ENCODE data around the gene HHAT. TPM values are rescaled to one million over a fixed set of nuclear protein-coding genes. Genes with fewer than 3 reads are reported as not detected.
"Not testable (repeated sequence)": the region's sequence is repeated elsewhere in the genome, so short reads cannot be mapped to it uniquely, and the experiment has no call there.

The HHAT gene
- total RNA-seq, 2 experiments from 2014 or later: 0.99 to 1.4 TPM

DNA sequence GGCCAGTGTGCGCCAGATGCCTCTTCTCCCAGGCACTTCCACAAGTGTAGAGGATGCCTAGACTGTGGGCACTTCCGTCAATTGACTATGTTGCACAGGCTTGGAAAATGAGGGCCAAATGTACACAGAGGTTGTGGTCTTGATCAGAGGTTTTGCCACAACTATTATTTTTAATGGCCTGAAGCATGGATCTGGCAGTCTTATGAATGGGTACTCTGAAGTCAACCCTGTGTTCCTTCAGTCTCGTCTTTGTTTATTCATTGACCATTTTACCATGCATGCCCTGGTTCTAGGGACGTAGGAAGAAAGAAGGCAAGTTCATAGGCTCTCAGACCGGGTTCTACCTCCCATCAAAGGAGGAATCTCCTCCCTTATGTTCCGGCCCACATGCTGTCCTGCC, 329.1 kb downstream of the HHAT start:
- H3K36me3 Mint-ChIP-seq (ENCODE audit: low read depth): no peaks in the 10 kb centered on the region
- TF ChIP-seq, protein P1, sequence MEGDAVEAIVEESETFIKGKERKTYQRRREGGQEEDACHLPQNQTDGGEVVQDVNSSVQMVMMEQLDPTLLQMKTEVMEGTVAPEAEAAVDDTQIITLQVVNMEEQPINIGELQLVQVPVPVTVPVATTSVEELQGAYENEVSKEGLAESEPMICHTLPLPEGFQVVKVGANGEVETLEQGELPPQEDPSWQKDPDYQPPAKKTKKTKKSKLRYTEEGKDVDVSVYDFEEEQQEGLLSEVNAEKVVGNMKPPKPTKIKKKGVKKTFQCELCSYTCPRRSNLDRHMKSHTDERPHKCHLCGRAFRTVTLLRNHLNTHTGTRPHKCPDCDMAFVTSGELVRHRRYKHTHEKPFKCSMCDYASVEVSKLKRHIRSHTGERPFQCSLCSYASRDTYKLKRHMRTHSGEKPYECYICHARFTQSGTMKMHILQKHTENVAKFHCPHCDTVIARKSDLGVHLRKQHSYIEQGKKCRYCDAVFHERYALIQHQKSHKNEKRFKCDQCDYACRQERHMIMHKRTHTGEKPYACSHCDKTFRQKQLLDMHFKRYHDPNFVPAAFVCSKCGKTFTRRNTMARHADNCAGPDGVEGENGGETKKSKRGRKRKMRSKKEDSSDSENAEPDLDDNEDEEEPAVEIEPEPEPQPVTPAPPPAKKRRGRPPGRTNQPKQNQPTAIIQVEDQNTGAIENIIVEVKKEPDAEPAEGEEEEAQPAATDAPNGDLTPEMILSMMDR (IDR thresholded peaks at IDR 0.05): no peak
- intact Hi-C loops (cut with micrococcal nuclease): no loop called here
- ChIA-PET POLR2A (no interaction called here), CTCF (no interaction called here)
- DNase-seq (no peak), ATAC-seq (no peak)
- H3K4me3 Mint-ChIP-seq: no peak overlapping the region
- H3K9me3 Mint-ChIP-seq: peaks cover 3% of the 10 kb centered on the region
- H3K27ac Mint-ChIP-seq: no peak overlapping the region
- H3K27me3 Mint-ChIP-seq: no peaks in the 10 kb centered on the region
- no peaks in the 10 kb centered on the region for H3K4me1 Mint-ChIP-seq (ENCODE audit: low read depth)

DNA sequence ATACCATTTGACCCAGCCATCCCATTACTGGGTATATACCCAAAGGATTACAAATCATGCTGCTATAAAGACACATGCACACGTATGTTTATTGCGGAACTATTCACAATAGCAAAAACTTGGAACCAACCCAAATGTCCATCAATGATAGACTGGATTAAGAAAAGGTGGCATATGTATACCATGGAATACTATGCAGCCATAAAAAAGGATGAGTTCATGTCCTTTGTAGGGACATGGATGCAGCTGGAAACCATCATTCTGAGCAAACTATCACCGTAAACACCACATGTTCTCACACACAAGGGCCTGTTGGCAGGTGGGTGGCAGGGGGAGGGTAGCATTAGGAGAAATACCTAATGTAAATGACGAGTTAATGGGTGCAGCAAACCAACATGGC, 332.8 kb downstream of the HHAT start:
- H3K4me1 Mint-ChIP-seq (ENCODE audit: low read depth); H3K27me3 Mint-ChIP-seq; H3K4me3 Mint-ChIP-seq; H3K9me3 Mint-ChIP-seq; H3K36me3 Mint-ChIP-seq (ENCODE audit: low read depth); DNase-seq; POLR2A ChIA-PET; ATAC-seq; intact Hi-C loops (cut with micrococcal nuclease); H3K27ac Mint-ChIP-seq; CTCF ChIA-PET: not testable (repeated sequence)

DNA sequence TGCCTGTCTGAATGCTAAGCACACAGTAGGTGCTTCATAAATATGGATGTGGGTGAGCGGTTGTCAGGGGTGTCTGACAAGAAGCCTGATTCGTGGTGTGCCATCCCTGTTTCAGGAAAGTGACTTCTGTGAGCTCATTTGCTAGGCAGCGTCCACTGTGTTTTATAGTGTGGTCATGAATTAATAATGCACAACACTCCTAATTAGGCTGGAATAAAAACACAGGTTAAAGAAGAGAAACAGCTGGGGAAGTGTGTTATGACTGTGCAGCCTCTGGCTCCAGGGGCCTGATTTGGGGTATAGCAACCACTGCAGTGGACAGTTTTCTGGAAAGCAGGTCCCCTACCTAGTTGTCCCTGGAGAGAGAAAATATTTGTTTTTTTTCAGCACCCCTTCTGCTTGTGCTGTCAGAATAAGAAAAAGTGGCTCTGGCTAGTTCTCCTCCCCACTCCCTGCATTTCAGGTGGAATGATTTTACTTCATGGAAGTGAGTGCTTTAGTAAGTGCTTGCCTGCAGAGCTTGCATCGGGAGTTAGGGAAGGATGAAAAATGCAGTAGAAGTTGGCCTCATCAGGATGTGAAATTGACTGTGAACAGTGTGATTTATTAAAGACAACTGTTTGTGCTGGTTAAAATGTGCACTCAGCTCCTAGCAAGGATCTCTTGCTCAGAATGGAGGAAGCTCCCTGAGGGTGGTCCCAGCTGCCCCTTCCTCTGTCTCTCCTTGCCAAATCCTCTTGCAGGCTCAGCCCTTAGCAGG, 333.8 kb downstream of the HHAT start:
- DNase-seq (no peak), ATAC-seq (no peak)
- TF ChIP-seq, protein P1 (IDR thresholded peaks at IDR 0.05): no peak
- POLR2A ChIA-PET: no interaction called here
- H3K4me1 Mint-ChIP-seq (ENCODE audit: low read depth): no peaks in the 10 kb centered on the region
- no peak overlapping the region for H3K27ac Mint-ChIP-seq
- CTCF ChIA-PET: no interaction called here
- H3K36me3 Mint-ChIP-seq (ENCODE audit: low read depth): no peaks in the 10 kb centered on the region
- intact Hi-C loops (cut with micrococcal nuclease): no loop called here
- no peak overlapping the region for H3K4me3 Mint-ChIP-seq
- H3K9me3 Mint-ChIP-seq: no peaks in the 10 kb centered on the region
- H3K27me3 Mint-ChIP-seq: no peaks in the 10 kb centered on the region

DNA sequence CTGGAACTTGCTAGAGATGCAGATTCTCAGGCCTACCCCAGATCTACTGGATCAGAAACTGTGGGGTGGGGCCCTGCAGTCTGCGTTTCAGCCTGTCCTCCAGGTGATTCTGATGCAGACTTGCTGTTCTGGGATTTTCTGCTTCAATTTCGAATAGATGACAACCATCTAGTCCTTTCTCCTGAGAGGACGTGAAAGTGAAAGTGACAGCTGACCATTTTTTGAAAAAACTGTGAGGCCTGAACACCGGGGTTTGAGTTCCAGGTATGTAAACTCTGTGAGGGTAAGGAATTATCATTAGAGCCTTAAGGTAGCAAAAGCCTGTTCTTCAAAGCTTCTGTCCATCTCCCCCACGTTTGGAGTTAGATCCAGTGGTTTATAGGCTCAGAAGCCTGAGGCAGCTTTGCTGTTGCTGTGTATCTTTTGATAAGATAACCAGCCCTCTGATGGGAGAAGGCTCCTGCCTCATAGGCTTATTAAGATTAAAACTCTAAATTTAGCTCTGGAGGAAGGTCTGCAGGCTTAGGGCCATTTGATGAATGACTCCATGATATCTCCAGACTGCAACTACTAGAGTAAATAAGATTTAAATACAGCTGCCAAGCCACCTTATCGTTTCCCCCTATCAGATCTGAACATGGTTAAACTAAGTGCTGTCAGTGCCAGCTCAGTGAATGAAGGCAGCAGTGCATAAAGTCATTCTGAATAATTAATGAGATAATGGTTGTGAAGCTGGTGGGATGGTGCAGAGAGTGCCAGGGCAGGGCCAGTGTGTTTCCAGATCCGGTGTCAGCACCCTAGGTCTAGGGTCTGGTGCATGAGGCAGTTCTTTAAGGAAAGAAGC, 335.2 kb downstream of the HHAT start:
- H3K4me3 Mint-ChIP-seq: no peak overlapping the region
- POLR2A ChIA-PET: no interaction called here
- intact Hi-C loops (cut with micrococcal nuclease): no loop called here
- TF ChIP-seq, protein P1 (IDR thresholded peaks at IDR 0.05): no peak
- no peak overlapping the region for H3K27ac Mint-ChIP-seq
- CTCF ChIA-PET: no interaction called here
- no peaks in the 10 kb centered on the region for H3K4me1 Mint-ChIP-seq (ENCODE audit: low read depth)
- no peaks in the 10 kb centered on the region for H3K9me3 Mint-ChIP-seq
- DNase-seq: no peak
- no peaks in the 10 kb centered on the region for H3K27me3 Mint-ChIP-seq
- H3K36me3 Mint-ChIP-seq (ENCODE audit: low read depth): no peaks in the 10 kb centered on the region
- ATAC-seq: no peak

DNA sequence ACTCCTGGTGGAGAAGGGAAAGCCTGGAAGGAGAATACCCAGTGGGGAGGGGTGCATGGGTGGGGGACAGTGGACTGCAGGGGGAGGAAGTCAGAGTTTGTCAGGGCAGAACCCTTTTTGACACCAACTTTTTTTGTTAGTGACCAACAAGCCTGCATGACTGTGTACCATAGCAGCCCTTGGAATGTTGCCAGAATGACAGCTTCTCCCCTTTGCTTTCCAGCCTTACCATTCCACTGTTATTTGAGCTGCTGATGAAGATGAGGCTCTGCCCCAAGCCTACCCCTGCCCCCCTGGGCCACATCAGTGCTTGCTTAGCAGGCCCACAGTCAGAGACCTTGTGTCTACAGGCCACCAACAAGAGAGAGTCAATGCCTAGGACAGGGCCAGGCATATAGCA, 341.2 kb downstream of the HHAT start:
- ChIA-PET CTCF (no interaction called here), POLR2A (no interaction called here)
- H3K36me3 Mint-ChIP-seq (ENCODE audit: low read depth): no peaks in the 10 kb centered on the region
- no peaks in the 10 kb centered on the region for H3K9me3 Mint-ChIP-seq
- TF ChIP-seq, protein P1 (IDR thresholded peaks at IDR 0.05): no peak
- DNase-seq (no peak), ATAC-seq (no peak)
- no peaks in the 10 kb centered on the region for H3K27me3 Mint-ChIP-seq
- no peak overlapping the region for H3K4me3 Mint-ChIP-seq
- no peak overlapping the region for H3K27ac Mint-ChIP-seq
- intact Hi-C loops (cut with micrococcal nuclease): no loop called here
- no peaks in the 10 kb centered on the region for H3K4me1 Mint-ChIP-seq (ENCODE audit: low read depth)
